ENCODE results near the gene ATP13A2.

GRCh38 chr1:16986113-16986512 is 25.6 kb downstream of the ATP13A2 start:
- TF ChIP-seq CTCF (IDR thresholded peaks at IDR 0.05; ENCODE audit: insufficient read depth, low read length), result no peak
- no peak for TF ChIP-seq REST (IDR thresholded peaks at IDR 0.05; ENCODE audit: insufficient replicate concordance, low read depth)

Measured in HL-60 (cell line).